ENCODE data around the gene RUFY2.

Gene RUFY2

DNA sequence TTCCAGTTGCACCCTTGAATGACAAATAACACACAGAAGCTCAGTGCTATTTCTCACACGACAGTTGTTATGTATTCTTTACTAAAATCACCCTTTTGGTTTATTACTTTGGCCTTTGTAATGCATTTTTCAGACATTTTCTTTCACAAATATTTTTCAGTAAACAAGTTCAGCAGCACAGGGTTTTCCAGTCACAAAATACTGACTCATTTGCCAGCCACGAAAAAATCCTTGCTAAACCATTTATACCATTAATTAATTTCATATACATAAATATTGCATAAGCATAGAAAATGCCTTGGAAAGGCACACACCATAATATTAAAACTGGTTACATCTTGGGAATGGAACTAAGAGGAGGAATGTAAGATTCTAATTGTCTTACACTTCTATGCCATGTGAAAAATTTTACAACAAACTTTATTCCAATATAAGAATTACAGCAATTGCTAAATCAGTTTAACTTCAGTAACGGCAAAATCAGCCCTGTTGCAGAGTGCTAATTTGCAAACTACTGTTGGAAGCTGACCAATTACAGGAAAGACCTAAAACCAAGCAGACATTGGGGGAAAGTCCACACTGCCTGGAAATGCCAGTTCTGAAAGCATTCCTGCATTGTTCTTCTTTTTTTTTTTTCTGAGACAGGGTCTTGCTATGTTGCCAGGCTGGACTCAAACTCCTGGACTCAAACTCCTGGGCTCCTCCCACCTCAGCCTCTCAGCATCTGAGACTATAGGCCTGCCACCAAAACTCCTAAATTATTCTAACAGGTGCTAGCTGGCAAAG, 42.8 kb downstream of the RUFY2 start:
- no peak for DNase-seq (ENCODE audit: low spot score)

DNA sequence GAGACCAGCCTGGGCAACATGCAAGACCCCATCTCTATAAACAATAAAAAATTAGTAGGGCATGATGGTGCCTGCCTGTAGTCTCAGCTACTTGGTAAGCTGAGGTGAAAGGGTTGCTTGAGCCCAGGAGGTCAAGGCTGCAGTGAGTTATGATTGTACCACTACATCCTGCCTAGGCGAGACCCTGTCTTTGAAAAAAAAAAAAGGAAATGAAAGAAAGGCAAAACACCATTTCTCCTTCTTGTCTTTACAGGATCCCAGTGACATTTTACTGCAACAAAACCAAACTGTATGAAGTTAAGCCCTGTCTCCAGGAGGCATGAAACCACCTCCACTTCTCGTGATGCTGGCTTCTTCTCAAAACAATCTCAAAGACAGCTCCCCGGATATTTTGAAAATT, 44.5 kb downstream of the RUFY2 start:
- DNase-seq (ENCODE audit: low spot score), result no peak

DNA sequence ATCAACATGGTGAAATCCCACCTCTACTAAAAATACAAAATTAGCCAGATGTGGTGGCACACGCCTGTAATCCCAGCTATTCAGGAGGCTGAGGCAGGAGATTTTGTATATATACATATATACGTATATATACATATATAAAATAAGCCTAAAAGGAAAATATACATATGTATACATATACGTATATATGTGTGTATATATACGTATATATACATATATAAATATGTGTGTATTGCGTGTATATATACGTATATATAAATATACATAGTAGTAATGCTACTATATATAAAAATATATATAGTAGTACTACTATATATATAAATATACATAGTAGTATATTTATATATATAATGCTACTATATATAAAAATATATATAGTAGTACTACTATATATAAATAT, 47.9 kb downstream of the RUFY2 start:
- DNase-seq (ENCODE audit: low spot score), result no peak

DNA sequence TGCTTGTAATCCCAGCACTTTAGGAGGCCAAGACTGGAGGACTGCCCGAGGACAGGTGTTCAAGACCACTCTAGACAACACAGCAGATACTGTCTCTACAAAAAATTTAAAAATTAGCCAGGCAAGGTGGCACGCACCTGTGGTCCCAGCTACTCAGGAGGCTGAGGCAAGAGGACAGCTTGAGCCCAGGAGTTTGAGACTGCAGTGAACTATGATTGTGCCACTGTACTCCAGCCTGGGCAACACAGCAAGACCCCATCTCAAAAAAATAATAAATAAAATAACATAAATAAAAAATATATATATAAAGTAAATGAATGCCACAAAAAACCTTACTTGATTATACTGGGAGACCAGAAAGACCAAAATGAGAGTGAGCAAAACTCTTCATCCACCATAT, 53.5 kb downstream of the RUFY2 start:
- DNase-seq (ENCODE audit: low spot score), result no peak

DNA sequence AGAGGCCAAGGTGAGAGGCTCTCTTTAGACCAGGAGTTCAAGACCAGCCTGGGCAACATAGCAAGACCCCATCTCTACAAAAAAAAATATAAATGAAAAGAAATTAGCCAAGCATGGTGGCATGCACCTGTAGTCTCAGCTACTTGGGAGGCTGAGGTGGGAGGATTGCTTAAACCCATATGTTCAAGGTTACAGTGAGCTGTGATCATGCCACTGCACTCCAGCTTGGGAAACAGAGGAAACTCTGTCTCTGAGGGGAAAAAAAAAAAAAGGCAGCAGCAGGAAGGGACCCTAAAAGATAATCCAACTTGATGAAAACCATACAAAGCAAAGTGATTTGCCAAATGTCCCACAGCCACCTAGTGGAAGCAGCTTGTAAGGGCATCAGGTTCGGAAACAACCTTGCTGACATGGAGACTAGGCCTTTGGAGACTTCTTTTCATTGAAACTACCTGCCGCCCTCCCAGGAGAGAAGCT, 58.8 kb downstream of the RUFY2 start:
- no peak for DNase-seq (ENCODE audit: low spot score)

DNA sequence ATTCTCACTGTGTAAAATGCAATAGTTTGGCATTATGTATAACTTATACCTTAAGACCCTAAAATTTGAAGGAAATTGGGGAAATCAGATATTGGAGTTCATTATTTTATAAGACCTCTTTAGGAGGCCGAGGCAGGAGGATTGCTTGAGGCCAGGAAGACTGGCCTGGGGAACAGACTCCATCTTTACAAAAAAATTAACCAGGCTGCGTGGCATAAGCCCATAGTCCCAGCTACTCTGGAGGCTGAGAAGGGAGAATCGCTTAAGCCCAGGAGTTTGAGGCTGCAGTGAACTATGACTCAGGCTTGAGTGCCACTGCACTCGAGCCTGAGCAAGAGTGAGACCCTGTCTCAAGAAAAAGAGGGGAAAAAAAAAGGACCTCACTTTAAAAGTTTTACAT, 60.3 kb downstream of the RUFY2 start:
- DNase-seq (ENCODE audit: low spot score), result no peak

DNA sequence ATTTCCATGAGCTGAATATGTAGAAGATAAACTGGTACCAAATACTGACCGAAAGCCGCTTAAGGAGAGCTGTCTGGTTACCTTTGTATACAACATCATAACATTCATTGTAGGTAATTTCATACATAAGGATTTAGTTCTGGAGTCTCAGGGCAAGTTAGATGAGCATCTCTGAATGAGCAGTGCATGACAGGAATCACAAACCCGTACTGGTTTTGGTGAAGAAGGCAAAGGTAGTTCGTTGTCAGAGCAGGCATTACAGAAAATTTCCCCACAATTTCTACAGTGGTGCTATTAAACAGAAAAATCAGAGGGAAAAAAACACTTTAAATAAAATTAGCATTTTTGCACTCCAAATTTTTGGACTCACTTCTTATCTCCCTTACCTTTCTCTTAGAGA, 61.5 kb downstream of the RUFY2 start:
- no peak for DNase-seq (ENCODE audit: low spot score)

DNA sequence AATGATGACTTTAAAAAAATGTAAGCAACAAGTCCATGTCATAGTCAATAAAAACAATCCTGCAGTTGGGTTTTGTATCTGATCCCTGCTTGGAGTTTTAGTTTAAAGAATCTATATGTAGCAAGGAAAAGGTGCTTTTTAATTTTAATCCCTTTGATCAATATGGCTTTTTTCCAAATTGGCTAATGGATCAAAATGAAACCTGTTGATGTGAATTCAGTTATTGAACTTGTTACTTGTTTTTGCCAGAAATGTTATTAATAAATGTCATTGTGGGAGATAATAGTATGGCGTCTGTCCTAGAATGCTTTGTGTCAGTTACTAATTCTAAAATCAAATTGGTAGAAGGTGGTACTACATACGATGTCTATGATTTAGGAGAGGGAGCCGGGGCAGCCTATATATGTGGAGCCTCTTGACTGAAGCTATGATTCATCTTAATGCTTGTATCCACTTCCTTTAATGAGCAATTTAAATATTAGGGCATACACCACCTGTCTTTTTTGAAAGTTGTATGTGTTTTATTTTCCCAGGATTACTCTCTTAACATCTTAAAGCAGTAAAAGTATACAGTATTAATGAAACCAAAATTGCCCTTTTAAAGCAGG, 64.1 kb downstream of the RUFY2 start:
- DNase-seq (ENCODE audit: low spot score), result no peak

DNA sequence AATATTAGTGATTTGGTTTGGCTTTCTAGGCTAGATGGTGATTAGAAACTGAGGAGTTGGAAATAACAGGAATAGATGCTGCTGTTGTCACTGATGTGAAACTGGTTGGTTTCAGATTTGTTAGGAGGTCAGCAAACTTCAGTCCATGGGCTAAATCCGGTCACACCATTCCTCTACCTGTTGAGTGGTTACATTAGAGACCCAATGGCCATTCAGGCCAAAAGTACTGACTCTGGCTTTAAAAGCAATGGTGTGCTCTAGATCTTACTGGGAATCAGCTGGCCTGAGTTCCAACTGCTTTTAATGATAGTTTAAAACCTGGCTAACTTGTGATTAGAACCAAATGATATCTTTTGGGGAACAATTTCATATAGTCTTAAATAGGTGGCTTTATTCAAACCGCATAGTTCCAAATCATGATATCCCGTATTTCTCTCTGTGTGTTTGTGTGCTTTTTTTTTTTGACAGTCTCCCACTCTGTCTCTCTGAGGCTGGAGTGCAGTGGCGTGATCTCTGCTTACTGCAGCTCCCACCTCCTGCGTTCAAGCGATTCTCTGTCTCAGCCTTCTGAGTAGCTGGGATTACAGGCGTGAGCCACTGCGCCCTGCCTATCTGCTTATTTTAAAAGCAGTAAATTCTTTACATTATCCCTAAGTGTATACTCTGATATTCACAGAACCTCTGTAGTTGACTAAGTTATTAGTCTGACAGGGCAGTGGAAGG, 66.6 kb downstream of the RUFY2 start:
- DNase-seq (ENCODE audit: low spot score), result no peak

DNA sequence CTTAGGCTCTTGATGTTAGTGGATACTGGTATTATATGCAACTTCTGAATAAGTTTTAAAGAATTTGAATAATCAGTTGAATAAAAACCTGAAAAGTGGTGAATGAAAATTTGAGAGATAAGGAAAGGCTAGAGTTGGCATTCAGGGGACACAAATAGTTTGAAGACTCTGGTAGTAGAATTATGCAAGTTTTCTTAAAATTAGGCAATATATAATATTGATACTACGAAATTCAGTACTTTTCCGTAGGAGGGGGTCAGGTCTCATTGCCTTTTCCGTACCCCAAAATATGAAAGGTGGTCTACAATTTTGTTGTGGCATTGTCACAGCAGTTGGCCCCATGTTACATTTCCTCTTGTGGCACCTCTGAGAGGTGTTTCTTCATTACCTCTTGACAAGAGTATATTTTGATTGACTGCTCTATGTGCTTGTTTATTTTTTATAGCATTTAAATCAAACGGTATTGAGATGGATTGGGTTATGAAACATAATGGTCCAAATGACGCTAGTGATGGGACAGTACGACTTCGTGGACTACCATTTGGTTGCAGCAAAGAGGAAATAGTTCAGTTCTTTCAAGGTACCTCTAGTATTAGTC, 70.2 kb downstream of the RUFY2 start:
- DNase-seq (ENCODE audit: low spot score), result no peak

DNA sequence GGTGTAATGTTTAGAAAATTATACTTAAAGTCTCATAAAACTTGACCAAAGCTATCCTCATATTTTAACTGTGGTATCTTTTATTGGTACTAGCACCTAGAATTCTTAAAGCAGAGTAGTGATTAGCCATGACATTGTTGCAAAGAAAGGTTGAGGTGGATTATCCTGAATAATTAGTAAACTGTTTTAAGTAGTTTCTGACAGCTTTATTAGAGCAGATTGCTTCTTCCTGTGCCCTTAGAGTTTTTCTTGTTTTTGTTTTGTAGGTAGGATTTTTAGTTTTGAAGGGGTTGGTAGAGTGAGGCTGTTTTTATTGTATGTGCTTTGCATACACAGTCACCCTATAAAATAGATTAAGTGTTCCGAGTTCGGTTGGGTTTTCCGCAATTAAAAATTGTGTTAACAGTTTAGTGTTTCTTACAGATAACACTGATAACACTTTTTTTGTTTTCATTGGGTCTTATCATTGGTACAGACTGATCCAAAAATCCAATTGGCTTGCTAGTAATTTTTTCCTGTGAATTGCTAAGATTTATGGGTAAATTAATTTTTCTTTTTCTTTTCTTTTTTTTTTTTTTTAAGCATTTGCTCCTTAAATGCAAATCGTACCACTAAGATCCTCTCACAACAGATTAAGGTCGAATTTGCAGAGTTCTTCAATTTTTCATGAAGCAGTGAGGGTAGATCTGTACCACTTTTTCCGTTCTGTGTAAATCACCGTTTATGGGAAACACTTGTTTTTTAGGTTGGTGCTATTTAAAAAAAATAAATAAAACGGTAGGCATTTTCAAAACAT, 72.2 kb downstream of the RUFY2 start:
- no peak for DNase-seq (ENCODE audit: low spot score)

DNA sequence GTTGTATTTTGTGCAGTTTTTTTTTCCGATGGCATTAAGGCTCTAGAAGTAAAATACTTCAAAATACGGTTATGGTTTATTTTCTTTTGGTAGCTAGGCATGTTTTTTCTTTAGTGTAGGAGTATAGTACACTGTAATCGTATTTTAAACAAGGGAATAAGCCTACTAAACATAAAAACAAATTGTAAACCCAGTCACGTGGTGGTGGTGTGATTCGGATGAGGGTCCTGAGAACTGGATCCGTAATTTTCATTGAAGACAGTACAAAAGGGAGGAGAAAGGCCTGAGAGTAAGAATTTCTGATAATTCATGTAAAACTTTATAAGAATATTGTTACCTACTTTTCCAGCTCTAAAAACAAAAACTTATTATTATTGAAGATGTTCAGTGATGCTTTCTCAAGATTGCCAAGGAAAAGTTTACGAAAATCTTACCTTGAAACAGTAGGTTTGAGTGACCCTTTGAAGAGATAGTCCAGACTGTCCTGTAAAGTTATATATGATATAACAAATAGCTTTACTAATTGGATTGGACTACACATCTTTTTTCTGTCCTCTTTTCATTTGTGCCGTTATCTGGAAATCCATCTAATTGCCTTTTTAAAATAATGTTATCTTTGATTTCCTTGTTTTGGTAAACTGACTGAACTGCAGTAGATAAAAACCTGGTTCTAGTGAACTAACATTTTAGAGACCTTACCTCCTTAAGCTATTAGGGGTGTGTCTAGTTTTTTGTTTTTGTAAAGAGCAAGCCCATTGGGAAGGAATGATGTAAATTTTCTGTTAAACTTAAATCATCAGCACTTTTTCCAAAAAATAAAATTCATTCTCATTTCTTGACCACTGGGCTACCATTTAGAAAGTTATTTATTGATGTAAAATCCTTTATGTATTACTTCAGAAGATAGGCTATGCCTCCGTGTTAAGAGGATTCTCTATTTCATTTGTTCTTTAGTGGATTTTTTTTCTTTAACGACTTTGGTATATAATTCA, 73.3 kb downstream of the RUFY2 start:
- no peak for DNase-seq (ENCODE audit: low spot score)

DNA sequence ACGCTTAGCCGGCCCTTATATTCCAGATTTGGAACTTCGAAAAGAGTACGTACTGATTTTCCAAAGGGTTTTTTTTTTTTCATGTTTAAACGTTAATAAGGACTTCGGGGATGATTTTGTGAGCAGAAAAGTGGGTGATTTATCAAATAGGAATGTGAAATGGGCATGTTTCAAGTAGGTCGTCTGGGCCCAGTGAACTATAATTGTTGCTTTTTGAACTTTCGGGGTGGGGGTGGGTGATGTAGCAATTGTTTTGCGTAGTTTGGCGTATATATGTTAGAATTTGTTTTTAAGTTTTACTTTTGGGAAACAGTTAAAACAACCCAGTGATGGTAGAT, 74.0 kb downstream of the RUFY2 start:
- no peak for DNase-seq (ENCODE audit: low spot score)

DNA sequence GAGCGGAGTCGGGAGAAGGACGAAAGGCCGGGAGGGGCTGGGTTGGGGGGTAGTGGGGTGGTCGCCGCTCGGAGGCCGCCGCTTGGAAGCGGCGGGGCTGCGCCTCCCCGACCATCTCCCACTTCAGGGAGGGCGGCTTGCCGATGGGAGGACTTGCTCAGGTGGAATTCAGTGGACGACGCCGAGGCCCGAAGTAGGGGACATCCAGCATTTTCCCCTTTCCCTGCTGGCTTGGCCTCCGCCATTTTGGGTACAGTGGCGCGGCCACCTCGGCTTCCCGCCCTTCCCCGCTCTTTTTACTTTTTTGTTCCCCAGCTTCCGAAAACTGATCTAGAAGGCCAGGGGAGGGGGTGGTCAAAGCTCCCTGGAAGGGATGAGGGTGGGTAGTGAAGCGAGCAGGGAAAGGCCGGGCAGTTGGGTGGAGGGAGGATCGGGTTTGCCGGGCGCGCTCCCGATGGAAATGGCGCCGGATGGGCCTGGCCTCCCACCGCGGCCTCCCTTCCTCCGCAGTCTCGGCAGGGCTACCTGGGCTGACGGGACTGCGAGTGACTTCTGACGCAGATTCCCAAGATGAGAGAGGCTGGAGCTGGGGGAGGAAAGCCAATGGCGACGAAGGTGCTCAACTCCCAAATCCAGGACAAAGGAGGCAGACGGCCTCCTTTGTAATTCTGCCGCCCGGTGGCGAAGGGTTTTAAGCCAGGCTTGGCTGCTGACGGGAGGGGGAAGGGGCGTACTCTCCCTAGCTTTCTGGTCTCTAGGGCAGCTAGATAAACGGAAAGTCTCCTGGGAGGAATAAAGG, 74.6 kb downstream of the RUFY2 start, which contains the start of gene PBLD:
Gene PBLD, minus strand, starts transcription at position 670 of the 799 bp plus-strand sequence. CDS start 26,084 bp downstream, outside the sequence.
- DNase-seq (ENCODE audit: low spot score), result peak; percentile 12

DNA sequence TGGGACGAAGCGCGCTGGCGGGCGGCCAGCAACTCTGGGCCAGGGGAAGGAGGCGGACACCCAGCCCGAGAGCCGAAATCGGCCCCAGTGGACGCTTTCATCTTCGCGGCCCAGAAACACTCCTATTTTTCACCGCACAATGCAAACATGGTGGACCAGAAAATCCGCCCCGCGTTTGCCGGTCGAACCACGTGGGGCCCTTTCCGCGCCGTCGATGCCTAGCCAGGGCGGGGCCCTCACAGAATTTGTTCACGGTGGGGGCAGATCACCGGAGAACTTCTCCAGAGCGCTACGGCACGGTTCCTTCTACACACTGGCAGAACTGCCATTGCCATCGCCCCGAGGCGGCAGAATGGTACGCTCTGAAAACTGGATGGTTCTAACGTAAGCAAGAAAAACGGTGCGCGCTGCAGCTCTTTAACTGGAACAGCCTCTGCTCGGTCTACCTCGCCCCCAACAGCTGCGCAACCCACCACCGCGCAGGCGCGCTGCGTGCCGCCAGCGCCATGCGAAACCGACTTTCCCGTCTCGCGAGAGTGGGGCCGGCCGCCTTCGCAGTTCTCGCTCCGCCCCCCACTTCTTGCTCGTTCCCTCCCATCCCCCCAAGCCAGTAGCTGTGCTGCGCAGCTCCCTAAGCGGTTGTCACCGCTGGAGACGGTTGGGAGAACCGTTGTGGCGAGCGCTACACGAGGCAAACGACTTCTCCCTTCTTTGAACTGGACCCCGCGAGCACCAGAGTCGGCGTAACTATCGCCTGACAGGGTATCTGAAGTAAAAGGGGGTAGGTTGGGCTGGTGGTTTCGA, 75.4 kb downstream of the RUFY2 start, which contains the start of gene HNRNPH3:
Gene HNRNPH3, plus strand, starts transcription at position 610 of the 804 bp plus-strand sequence. CDS start 5,158 bp downstream, outside the sequence.
- peak; percentile 55 for DNase-seq (ENCODE audit: low spot score)

DNA sequence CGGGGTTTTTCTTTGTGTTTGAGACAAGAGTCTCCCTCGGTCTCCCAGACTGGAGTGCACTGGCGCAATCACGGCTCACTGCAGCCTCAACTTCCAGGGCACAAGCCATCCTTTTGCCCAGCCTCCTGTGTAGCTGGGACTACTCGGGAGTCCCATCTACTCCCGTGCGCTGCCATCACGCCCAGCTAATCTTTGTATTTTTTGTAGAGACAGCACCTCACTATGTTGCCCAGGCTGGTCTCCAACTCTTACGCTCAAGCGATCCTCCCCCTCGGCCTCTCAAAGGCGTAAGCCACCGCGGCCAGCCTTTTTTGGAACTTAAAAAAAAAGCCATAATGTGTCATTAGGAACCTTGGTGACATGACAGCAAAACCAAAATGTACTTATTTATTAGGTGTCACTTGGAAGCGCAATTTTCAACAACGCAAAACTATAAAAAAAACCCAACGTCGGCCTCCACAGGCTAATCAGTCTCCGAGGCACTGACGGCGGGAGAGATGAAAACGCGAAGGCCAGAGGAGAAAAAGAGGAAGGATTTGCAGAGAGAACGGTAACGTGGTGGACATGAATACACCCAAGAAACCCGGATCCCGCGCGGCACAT, 76.1 kb downstream of the RUFY2 start:
- DNase-seq (ENCODE audit: low spot score), result no peak

DNA sequence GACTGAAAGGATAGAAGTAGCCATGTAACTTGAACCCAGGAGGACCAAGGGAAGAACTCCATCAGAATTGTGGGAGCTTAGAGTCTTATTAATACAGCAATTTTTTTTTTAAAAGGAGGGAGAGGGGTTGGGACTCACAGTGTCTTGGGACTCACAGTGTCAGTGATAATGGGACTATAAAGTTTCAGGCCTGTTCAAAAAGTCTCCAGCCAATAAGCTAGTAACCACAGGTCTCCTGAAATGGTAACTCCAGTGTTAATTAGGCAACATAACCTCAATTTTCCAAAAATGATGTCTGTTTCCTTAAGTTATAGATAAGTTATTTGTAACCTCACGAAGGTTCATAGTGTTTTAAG, 77.6 kb downstream of the RUFY2 start:
- no peak for DNase-seq (ENCODE audit: low spot score)

Measured in HuH-7.5 (cell line).